Measurements from ENCODE around the gene PPP6R2. TPM values are rescaled to one million over a fixed set of nuclear protein-coding genes. Genes with fewer than 3 reads are reported as not detected.
A peak's percentile ranks its signal among the peaks of the same experiment; 100 is the strongest.

Gene PPP6R2
- total RNA-seq, 1 experiment from 2014 or later: 61.3 TPM

GRCh38 chr22:50326956-50327710 lies 16.0 kb upstream of the PPP6R2 start, which contains the start of gene DENND6B:
Gene DENND6B, minus strand, starts transcription at chr22:50327012. Its CDS starts 24 bp downstream, at chr22:50326988.
- Histone ChIP-seq H3K27ac (ENCODE audit: low read depth, low read length) (peak within 1 kb of the TSS; percentile 83), H3K4me3 (replicated peaks in 1 of 2; ENCODE audit: low read depth in 1 of 2, low read length in 2 of 2) (peak within 1 kb of the TSS; percentile 63 to 80), H2AFZ (ENCODE audit: low read depth, low read length, poor library complexity, severe bottlenecking) (no peak within 1 kb of the TSS), H3K4me1 (ENCODE audit: control insufficient read depth in 1 of 2, insufficient read depth in 2 of 2, low read length in 2 of 2) (peaks cover 41 to 61% of the 10 kb centered on the region in 2 experiments), H4K20me1 (ENCODE audit: insufficient read depth) (no peaks in the 10 kb centered on the region), H3K79me2 (ENCODE audit: insufficient read depth, low read length) (peaks cover 3% of the 10 kb centered on the region; the same call in 1 of the 2 replicates), H3K36me3 (ENCODE audit: control insufficient read depth in 1 of 2, insufficient read depth in 2 of 2, low read length in 2 of 2) (no peaks in the 10 kb centered on the region), H3K27me3 (ENCODE audit: insufficient read depth, low read length) (no peaks in the 10 kb centered on the region), H3K9me3 (ENCODE audit: control insufficient read depth in 1 of 2, insufficient read depth in 1 of 2, low read depth in 1 of 2, low read length in 2 of 2) (no peaks in the 10 kb centered on the region), H3K9me2 (ENCODE audit: insufficient read depth) (no peaks in the 10 kb centered on the region), H3K9ac (ENCODE audit: low read length) (peak within 1 kb of the TSS; percentile 88), H3K4me2 (ENCODE audit: low read length) (peak within 1 kb of the TSS; percentile 97)
- BruUV-seq (replicated peaks): no TSS peak
- DNase-seq (ENCODE audit: low read depth, low spot score) (no peak), ATAC-seq (peak; percentile 94)
- RAD21 ChIA-PET (ENCODE audit: low non-redundant PET in 1 of 2, low total read pairs in 2 of 2, uncharacterized antibody in 2 of 2, unreplicated experiment in 2 of 2): interaction anchor here in 1 of 2 experiments (1.0 to 1.3 kb wide), 3 partner anchors 21 to 205 kb away, joined by 3 read pairs; no protein-coding TSS in a partner anchor
- TF ChIP-seq CEBPB (IDR thresholded peaks at IDR 0.05; ENCODE audit: low read depth) (no peak), FOSL1 (IDR thresholded peaks at IDR 0.05; ENCODE audit: low read depth) (no peak), SIN3A (IDR thresholded peaks at IDR 0.05; ENCODE audit: low read depth) (no peak), RAD21 (IDR thresholded peaks at IDR 0.05; ENCODE audit: low read depth) (peak; percentile 46), EGR1 (IDR thresholded peaks at IDR 0.05; ENCODE audit: low read depth) (peak; percentile 75), YY1 (IDR thresholded peaks at IDR 0.05; ENCODE audit: extremely low read depth, insufficient replicate concordance, low read depth, low read length) (peak; percentile 63), POLR2AphosphoS5 (IDR thresholded peaks at IDR 0.05; ENCODE audit: low read depth, low read length) (peak; percentile 79), POLR2A (IDR thresholded peaks at IDR 0.05; ENCODE audit: borderline replicate concordance, extremely low read depth, insufficient read depth, insufficient read length) (peak; percentile 77), EZH2 (IDR thresholded peaks at IDR 0.05) (no peak), MAX (IDR thresholded peaks at IDR 0.05) (peak; percentile 57), ZFX (IDR thresholded peaks at IDR 0.05) (peak; percentile 99), CTCF (IDR thresholded peaks at IDR 0.05 in 2 of 3, conservative IDR thresholded peaks at IDR 0.05 in 1 of 3; ENCODE audit: borderline replicate concordance in 1 of 3, insufficient read depth in 1 of 3, low read depth in 2 of 3, low read length in 2 of 3) (peak in 2 of 3 experiments; percentile 27 to 29; a peak in 2 of 6 replicates), ELF1 (IDR thresholded peaks at IDR 0.05; ENCODE audit: borderline replicate concordance, low read depth) (no peak; the same call in 1 of the 2 replicates)
- intact Hi-C loops (cut with micrococcal nuclease): loop anchor here (1.0 kb wide), 1 partner anchor 53 kb away; no protein-coding TSS in a partner anchor
- POLR2A ChIA-PET: interaction anchor here (1.5 kb wide), 1 partner anchor 22 kb away, joined by 5 read pairs; no protein-coding TSS in a partner anchor
- CTCF ChIA-PET: no interaction called here
